Ishikawa (cell line): ENCODE data around the gene AP3S2.

Source experiments
- CEBPB ChIP-seq: IDR thresholded peaks from 2 replicates; pipeline ENCODE4 v1.6.1; 2012
- CREB1 ChIP-seq: IDR thresholded peaks from 2 replicates; pipeline ENCODE4 v1.6.1; 2012; ENCODE audit warnings: low read depth
- EP300 ChIP-seq: IDR thresholded peaks from 2 replicates; pipeline ENCODE4 v1.6.1; 2012; ENCODE audit warnings: borderline replicate concordance
- FOXM1 ChIP-seq: IDR thresholded peaks from 2 replicates; pipeline ENCODE4 v1.6.1; 2012; ENCODE audit warnings: low read depth, borderline replicate concordance
- NFIC ChIP-seq: IDR thresholded peaks from 2 replicates; pipeline ENCODE4 v1.6.1; 2012
- RAD21 ChIP-seq: IDR thresholded peaks from 2 replicates; pipeline ENCODE4 v1.6.1; 2012; ENCODE audit warnings: low read depth
- REST ChIP-seq: IDR thresholded peaks from 2 replicates; pipeline ENCODE4 v1.6.1; 2012; ENCODE audit warnings: low read depth, mild to moderate bottlenecking
- TAF1 ChIP-seq: IDR thresholded peaks from 2 replicates; pipeline ENCODE4 v1.6.1; 2012; ENCODE audit warnings: low read depth, mild to moderate bottlenecking
- TCF12 ChIP-seq: IDR thresholded peaks from 2 replicates; pipeline ENCODE4 v1.6.1; 2012; ENCODE audit warnings: low read depth
- TEAD4 ChIP-seq: IDR thresholded peaks from 2 replicates; pipeline ENCODE4 v1.6.1; 2012
- USF1 ChIP-seq: IDR thresholded peaks from 2 replicates; pipeline ENCODE4 v1.6.1; 2012
- YY1 ChIP-seq: IDR thresholded peaks from 2 replicates; pipeline ENCODE4 v1.6.1; 2012; ENCODE audit warnings: low read depth
- ZBTB7A ChIP-seq: IDR thresholded peaks from 2 replicates; pipeline ENCODE4 v1.6.1; 2012; ENCODE audit warnings: low read depth
- TF ChIP-seq, protein P1 (sequence below): IDR thresholded peaks from 2 replicates; pipeline ENCODE4 v1.6.1; 2012

DNA sequence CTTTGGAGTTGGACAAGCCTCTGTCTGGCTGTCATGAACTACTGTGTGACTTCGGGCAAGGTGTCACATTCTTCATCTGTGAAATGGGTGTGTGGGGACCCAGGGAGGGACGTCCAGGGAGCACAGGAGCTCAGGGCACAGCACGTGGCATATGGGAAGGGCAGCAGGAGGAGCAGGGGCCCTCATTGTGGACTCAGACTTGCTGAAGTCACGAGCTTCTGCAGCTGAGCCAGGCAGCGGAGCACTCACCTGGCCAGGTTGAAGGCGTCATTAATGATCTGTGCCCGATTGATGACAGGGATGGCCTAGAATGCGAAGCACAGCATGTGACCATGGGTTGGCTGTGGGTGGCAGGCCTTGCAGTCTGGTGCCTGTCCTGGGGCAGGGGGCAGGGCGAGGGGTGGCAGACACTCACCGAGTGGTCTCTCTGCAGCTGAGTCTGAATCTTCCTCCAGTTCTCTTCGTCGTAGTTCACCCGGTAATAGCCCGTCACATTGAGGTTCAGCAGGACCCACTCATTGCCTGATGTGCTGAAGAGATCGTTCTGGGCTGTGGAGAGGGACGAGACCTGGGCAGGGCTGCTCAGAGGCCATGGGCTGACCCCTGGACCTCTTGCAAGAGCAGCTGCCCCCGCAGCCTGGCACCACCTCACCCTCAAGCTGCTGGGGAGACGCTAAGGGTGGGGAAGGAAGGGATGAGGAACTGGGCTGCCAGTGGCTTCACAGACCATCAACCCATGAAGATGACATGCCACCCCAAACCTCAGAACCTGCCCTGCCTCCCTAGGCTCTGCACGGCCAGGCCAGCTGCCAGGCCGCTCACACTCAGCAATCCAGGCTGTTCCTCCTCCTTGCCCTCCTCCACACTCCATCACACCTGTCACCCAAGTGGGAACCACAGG is 94.5 kb downstream of the AP3S2 start:
- no peak for TF ChIP-seq FOXM1
- no peak for TF ChIP-seq TAF1
- TF ChIP-seq, protein P1, sequence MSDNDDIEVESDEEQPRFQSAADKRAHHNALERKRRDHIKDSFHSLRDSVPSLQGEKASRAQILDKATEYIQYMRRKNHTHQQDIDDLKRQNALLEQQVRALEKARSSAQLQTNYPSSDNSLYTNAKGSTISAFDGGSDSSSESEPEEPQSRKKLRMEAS, result no peak
- no peak for TF ChIP-seq CREB1
- no peak for TF ChIP-seq NFIC
- no peak for TF ChIP-seq TCF12
- TF ChIP-seq EP300, result no peak
- no peak for TF ChIP-seq ZBTB7A
- no peak for TF ChIP-seq CEBPB
- TF ChIP-seq YY1, result no peak
- no peak for TF ChIP-seq TEAD4
- TF ChIP-seq RAD21, result no peak
- TF ChIP-seq USF1, result no peak
- TF ChIP-seq REST, result no peak
